ENCODE data around the gene DRAXIN.
A peak's percentile ranks its signal among the peaks of the same experiment; 100 is the strongest.

The DRAXIN gene

DNA sequence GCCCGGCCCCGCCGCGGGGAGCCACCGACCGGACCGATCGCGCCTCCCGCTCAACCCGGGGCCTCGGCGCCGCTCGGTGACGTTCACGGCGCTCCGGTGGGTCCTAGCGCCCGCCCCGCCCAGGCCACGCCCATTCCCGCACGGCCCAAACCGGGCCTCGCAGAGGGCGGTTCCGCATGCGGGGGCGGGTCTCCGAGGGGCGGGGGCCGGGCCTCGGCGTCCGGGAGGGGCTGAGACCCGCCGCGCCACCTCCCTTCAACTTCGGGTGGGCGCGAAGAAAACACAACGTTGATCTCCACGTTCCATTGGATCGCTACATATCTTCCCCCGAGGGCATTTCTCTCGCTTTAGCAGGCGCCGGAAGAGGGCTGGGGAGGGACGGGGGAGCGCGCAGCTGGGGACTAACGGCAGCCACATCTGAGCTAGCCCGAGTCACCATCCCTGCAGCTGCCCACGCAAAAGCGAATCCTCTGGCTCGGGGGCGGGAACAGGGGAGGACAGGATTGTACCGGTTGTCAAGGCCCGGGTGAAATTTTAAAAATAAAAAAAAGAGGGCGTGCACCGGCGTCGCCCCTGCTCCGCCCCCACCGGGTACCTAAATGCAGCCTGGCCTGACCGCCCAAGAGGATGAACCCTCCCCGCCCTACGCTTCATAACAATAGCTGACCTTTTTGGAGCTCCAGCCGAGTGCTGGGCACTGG is 10.3 kb upstream of the DRAXIN start, which contains the start of gene MAD2L2 (continued):
- TF ChIP-seq, protein P1, sequence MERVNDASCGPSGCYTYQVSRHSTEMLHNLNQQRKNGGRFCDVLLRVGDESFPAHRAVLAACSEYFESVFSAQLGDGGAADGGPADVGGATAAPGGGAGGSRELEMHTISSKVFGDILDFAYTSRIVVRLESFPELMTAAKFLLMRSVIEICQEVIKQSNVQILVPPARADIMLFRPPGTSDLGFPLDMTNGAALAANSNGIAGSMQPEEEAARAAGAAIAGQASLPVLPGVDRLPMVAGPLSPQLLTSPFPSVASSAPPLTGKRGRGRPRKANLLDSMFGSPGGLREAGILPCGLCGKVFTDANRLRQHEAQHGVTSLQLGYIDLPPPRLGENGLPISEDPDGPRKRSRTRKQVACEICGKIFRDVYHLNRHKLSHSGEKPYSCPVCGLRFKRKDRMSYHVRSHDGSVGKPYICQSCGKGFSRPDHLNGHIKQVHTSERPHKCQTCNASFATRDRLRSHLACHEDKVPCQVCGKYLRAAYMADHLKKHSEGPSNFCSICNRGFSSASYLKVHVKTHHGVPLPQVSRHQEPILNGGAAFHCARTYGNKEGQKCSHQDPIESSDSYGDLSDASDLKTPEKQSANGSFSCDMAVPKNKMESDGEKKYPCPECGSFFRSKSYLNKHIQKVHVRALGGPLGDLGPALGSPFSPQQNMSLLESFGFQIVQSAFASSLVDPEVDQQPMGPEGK (tag by site-specific recombination; IDR thresholded peaks at IDR 0.05): peak; percentile 97
- TF ChIP-seq, protein P2, sequence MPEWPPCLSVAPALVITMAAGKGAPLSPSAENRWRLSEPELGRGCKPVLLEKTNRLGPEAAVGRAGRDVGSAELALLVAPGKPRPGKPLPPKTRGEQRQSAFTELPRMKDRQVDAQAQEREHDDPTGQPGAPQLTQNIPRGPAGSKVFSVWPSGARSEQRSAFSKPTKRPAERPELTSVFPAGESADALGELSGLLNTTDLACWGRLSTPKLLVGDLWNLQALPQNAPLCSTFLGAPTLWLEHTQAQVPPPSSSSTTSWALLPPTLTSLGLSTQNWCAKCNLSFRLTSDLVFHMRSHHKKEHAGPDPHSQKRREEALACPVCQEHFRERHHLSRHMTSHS (tag by site-specific recombination; IDR thresholded peaks at IDR 0.05): no peak
- TF ChIP-seq, protein P3, sequence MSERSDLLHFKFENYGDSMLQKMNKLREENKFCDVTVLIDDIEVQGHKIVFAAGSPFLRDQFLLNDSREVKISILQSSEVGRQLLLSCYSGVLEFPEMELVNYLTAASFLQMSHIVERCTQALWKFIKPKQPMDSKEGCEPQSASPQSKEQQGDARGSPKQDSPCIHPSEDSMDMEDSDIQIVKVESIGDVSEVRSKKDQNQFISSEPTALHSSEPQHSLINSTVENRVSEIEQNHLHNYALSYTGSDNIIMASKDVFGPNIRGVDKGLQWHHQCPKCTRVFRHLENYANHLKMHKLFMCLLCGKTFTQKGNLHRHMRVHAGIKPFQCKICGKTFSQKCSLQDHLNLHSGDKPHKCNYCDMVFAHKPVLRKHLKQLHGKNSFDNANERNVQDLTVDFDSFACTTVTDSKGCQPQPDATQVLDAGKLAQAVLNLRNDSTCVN (tag by site-specific recombination; optimal IDR thresholded peaks at IDR 0.05): peak; percentile 61
- TF ChIP-seq ZNF341 (tag by site-specific recombination; IDR thresholded peaks at IDR 0.05; ENCODE audit: low read depth) (peak; percentile 74), ZNF10 (tag by site-specific recombination; IDR thresholded peaks at IDR 0.05) (peak; percentile 93), SP3 (tag by site-specific recombination; IDR thresholded peaks at IDR 0.05) (peak; percentile 87), ZNF214 (tag by site-specific recombination; IDR thresholded peaks at IDR 0.05; ENCODE audit: borderline replicate concordance) (no peak), KLF10 (tag by site-specific recombination; IDR thresholded peaks at IDR 0.05) (peak; percentile 97), ZSCAN30 (tag by site-specific recombination; IDR thresholded peaks at IDR 0.05) (no peak), ZNF624 (tag by site-specific recombination; IDR thresholded peaks at IDR 0.05) (no peak)

DNA sequence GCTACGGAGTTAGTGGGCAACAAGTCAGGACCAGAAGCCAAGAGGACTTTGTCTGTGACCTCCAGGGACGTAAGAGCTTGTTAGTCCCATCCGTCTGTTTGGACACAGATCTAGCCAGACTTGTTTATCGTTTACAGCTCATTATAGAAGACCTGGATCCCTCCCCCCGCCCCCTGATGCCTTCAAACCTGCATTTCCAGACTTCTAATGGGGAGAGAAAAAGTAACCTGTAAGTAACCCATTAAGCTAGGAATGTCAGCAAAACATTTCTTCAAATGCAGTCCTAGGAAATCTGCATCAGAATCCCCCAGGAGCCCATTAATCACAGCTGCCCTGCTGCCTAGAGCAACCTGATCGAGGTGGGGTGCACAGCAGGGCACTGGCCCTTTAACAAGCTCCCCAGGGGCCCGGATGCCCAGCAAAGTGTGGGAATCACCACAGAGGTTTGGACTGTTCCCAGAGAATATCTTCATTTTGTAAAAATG is 9.2 kb upstream of the DRAXIN start:
- Histone ChIP-seq H3K36me3 (ENCODE audit: control insufficient read depth in 2 of 2, insufficient read depth in 1 of 2, low read length in 2 of 2) (peaks cover 0 to 20% of the 10 kb centered on the region in 2 experiments; a peak in 2 of 3 replicates), H3K4me1 (ENCODE audit: control insufficient read depth, insufficient read depth, low read length) (peaks cover 3% of the 10 kb centered on the region; the same call in 1 of the 2 replicates), H3K4me3 (ENCODE audit: low read depth, low read length) (no peak overlapping the region), H3K27ac (ENCODE audit: extremely low read depth, low read depth, low read length) (no peak overlapping the region), H3K9me3 (ENCODE audit: control insufficient read depth, insufficient read depth, low read depth, low read length) (no peaks in the 10 kb centered on the region)
- TF ChIP-seq, protein P4, sequence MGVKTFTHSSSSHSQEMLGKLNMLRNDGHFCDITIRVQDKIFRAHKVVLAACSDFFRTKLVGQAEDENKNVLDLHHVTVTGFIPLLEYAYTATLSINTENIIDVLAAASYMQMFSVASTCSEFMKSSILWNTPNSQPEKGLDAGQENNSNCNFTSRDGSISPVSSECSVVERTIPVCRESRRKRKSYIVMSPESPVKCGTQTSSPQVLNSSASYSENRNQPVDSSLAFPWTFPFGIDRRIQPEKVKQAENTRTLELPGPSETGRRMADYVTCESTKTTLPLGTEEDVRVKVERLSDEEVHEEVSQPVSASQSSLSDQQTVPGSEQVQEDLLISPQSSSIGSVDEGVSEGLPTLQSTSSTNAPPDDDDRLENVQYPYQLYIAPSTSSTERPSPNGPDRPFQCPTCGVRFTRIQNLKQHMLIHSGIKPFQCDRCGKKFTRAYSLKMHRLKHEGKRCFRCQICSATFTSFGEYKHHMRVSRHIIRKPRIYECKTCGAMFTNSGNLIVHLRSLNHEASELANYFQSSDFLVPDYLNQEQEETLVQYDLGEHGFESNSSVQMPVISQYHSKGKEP (tag by site-specific recombination; IDR thresholded peaks at IDR 0.05): 0 out of 2 replicates have a peak, but pooled peaks have one; percentile 3
- TF ChIP-seq GLIS1 (tag by site-specific recombination; IDR thresholded peaks at IDR 0.05) (peak; percentile 72), SALL2 (tag by site-specific recombination; IDR thresholded peaks at IDR 0.05; ENCODE audit: borderline replicate concordance) (no peak), KLF9 (tag by site-specific recombination; IDR thresholded peaks at IDR 0.05; ENCODE audit: low read depth) (no peak), ZIC2 (tag by site-specific recombination; IDR thresholded peaks at IDR 0.05) (peak; percentile 95)
- CTCF ChIA-PET: interaction anchor here (0.5 to 1.9 kb wide), 10 partner anchors 9 to 645 kb away, joined by 3 to 9 read pairs (median 4); partner anchors contain the start of genes DRAXIN and FBXO6
- POLR2A ChIA-PET: interaction anchor here (0.7 to 1.3 kb wide), 3 partner anchors 8 to 165 kb away, joined by 4 to 6 read pairs (median 6); partner anchors contain the start of gene NPPA

DNA sequence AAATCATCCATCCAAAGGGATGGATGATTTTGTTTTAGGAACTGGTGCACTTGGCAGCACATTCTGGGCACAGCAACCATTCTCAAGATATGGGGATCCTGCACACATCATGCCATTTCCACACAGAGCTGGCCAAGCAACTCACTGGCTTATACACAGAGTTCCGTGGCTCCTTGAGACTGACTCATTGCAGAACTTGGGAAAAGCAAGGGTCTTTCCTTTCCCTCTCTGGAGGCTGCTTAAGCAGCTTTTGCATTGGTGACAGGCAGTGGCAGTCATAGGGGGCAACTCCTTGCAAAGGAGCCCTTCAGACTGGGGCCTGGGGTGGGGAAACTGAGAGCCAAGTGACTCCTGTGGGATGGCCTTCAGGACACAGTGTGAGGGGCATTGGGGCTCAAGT is 8.7 kb upstream of the DRAXIN start:
- H3K9me3 ChIP-seq (ENCODE audit: control insufficient read depth, insufficient read depth, low read depth, low read length): no peaks in the 10 kb centered on the region
- ChIA-PET POLR2A (interaction anchor here (0.6 kb wide), 1 partner anchor 1794 kb away, joined by 4 read pairs; no protein-coding TSS in a partner anchor), CTCF (interaction anchor here (0.6 to 1.9 kb wide), 5 partner anchors 13 to 646 kb away, joined by 3 to 9 read pairs (median 4); no protein-coding TSS in a partner anchor)
- H3K4me1 ChIP-seq (ENCODE audit: control insufficient read depth, insufficient read depth, low read length): peaks cover 3% of the 10 kb centered on the region; the same call in 1 of the 2 replicates
- no peak overlapping the region for H3K4me3 ChIP-seq (ENCODE audit: low read depth, low read length)
- no peak overlapping the region for H3K27ac ChIP-seq (ENCODE audit: extremely low read depth, low read depth, low read length)
- peaks cover 0 to 16% of the 10 kb centered on the region in 2 experiments; a peak in 2 of 3 replicates for H3K36me3 ChIP-seq (ENCODE audit: control insufficient read depth in 2 of 2, insufficient read depth in 1 of 2, low read length in 2 of 2)
- TF ChIP-seq, protein P5, sequence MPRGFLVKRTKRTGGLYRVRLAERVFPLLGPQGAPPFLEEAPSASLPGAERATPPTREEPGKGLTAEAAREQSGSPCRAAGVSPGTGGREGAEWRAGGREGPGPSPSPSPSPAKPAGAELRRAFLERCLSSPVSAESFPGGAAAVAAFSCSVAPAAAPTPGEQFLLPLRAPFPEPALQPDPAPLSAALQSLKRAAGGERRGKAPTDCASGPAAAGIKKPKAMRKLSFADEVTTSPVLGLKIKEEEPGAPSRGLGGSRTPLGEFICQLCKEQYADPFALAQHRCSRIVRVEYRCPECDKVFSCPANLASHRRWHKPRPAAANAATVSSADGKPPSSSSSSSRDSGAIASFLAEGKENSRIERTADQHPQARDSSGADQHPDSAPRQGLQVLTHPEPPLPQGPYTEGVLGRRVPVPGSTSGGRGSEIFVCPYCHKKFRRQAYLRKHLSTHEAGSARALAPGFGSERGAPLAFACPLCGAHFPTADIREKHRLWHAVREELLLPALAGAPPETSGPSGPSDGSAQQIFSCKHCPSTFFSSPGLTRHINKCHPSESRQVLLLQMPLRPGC (tag by site-specific recombination; IDR thresholded peaks at IDR 0.05): no peak
- TF ChIP-seq ZBTB20 (tag by site-specific recombination; IDR thresholded peaks at IDR 0.05) (0 out of 2 replicates have a peak, but pooled peaks have one; percentile 12), ZIC2 (tag by site-specific recombination; IDR thresholded peaks at IDR 0.05) (0 out of 2 replicates have a peak, but pooled peaks have one; percentile 9)
- TF ChIP-seq, protein P6, sequence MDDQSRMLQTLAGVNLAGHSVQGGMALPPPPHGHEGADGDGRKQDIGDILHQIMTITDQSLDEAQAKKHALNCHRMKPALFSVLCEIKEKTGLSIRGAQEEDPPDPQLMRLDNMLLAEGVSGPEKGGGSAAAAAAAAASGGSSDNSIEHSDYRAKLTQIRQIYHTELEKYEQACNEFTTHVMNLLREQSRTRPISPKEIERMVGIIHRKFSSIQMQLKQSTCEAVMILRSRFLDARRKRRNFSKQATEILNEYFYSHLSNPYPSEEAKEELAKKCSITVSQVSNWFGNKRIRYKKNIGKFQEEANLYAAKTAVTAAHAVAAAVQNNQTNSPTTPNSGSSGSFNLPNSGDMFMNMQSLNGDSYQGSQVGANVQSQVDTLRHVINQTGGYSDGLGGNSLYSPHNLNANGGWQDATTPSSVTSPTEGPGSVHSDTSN (CRISPR knock-in tag; IDR thresholded peaks at IDR 0.05): no peak

All from HEK293 (cell line).